Choroid plexus epithelial cell (primary cell): ENCODE data around the gene CCDC82.

Experiments used
- DNase-seq: peaks from one replicate; pipeline ENCODE4 v3.0.0-alpha.2; 2010; ENCODE audit warnings: low read depth
- H3K4me3 ChIP-seq: 2 replicates; pipeline ENCODE4 v1.5.1; 2011; ENCODE audit warnings: low read depth, mild to moderate bottlenecking, control low read depth, low read length, moderate library complexity
- CTCF ChIP-seq: conservative IDR thresholded peaks from 2 replicates; pipeline ENCODE4 v1.5.1; 2011; ENCODE audit warnings: low read depth, mild to moderate bottlenecking, control low read depth, inconsistent platforms, low read length, moderate library complexity

Gene CCDC82

GRCh38 chr11:96330511-96330859 is 59.2 kb downstream of the CCDC82 start:
- no peak for DNase-seq
- no peak for TF ChIP-seq CTCF
- no peak overlapping the region for H3K4me3 ChIP-seq

- no peak overlapping the region for H3K4me3 ChIP-seq
- DNase-seq, result no peak
- TF ChIP-seq CTCF, result no peak
These were observed 59.7 kb downstream of the CCDC82 start for GRCh38 chr11:96329855-96330510.

- no peak overlapping the region for H3K4me3 ChIP-seq
- no peak for TF ChIP-seq CTCF
- no peak for DNase-seq
These were observed 60.3 kb downstream of the CCDC82 start for GRCh38 chr11:96329419-96329818.

GRCh38 chr11:96328395-96329010 is 61.2 kb downstream of the CCDC82 start:
- peak; percentile 56 for DNase-seq
- TF ChIP-seq CTCF, result no peak
- no peak overlapping the region for H3K4me3 ChIP-seq

GRCh38 chr11:96326959-96327358 is 62.8 kb downstream of the CCDC82 start:
- H3K4me3 ChIP-seq, result no peak overlapping the region
- no peak for TF ChIP-seq CTCF
- no peak for DNase-seq

GRCh38 chr11:96324912-96325311 is 64.8 kb downstream of the CCDC82 start:
- no peak for TF ChIP-seq CTCF
- H3K4me3 ChIP-seq, result no peak overlapping the region
- DNase-seq, result peak; percentile 91

GRCh38 chr11:96323642-96323985 is 66.1 kb downstream of the CCDC82 start:
- no peak overlapping the region for H3K4me3 ChIP-seq
- no peak for DNase-seq
- TF ChIP-seq CTCF, result no peak
